A549 (cell line): ENCODE data around the gene ABHD1.

Source experiments
- CTCF ChIP-seq: fragments of >200 bp; sonication (Bioruptor Twin); formaldehyde crosslinking; IDR thresholded peaks from 3 replicates; pipeline ENCODE4 v1.5.1; 2016
- EHF ChIP-seq: fragments of 250-450 bp; sonication (Bioruptor Pico); IDR thresholded peaks from 2 replicates; pipeline ENCODE4 v1.5.0; 2020; ENCODE audit warnings: mild to moderate bottlenecking
- EHMT2 ChIP-seq: fragments of 200-600 bp; sonication (generic); IDR thresholded peaks from 2 replicates; pipeline ENCODE4 v1.6.1; 2016; ENCODE audit warnings: antibody characterized with exemption, low read depth, mild to moderate bottlenecking, moderate library complexity
- ELK1 ChIP-seq: fragments of 150-350 bp; IDR thresholded peaks from 2 replicates; pipeline ENCODE4 v1.6.1; 2014; ENCODE audit warnings: low read depth, mild to moderate bottlenecking, low read length
- EP300 ChIP-seq, 2 experiments: fragments of >200 bp; sonication (Bioruptor Twin); formaldehyde crosslinking; IDR thresholded peaks; 2 replicates in 1 of 2; 3 replicates in 1 of 2; pipeline ENCODE4 v1.6.1; 2016 to 2017
- ESRRA ChIP-seq: fragments of 150-350 bp; IDR thresholded peaks from 2 replicates; pipeline ENCODE4 v1.6.1; 2014; ENCODE audit warnings: mild to moderate bottlenecking, low read length, borderline replicate concordance
- GATA3 ChIP-seq: IDR thresholded peaks from 2 replicates; pipeline ENCODE4 v1.6.1; 2012; ENCODE audit warnings: borderline replicate concordance
- JUNB ChIP-seq: fragments of >200 bp; sonication (Bioruptor Twin); formaldehyde crosslinking; IDR thresholded peaks from 2 replicates; pipeline ENCODE4 v1.6.1; 2016
- MAX ChIP-seq: IDR thresholded peaks from 2 replicates; pipeline ENCODE4 v1.6.1; 2012
- PHF8 ChIP-seq: fragments of 200-600 bp; sonication (generic); IDR thresholded peaks from 2 replicates; pipeline ENCODE4 v1.6.1; 2016; ENCODE audit warnings: low read depth, mild to moderate bottlenecking, antibody characterized with exemption, moderate library complexity, borderline replicate concordance
- RAD21 ChIP-seq, 2 experiments: fragments of >200 bp in 1 of 2; sonication (Bioruptor Twin) in 1 of 2; formaldehyde crosslinking in 1 of 2; IDR thresholded peaks in 1 of 2; conservative IDR thresholded peaks in 1 of 2; 2 replicates in 1 of 2; 3 replicates in 1 of 2; pipeline ENCODE4 v1.6.1; 2012 to 2018; ENCODE audit warnings: inconsistent platforms in 1 of 2

- TF ChIP-seq EHMT2 (no peak), ELK1 (no peak), CTCF (no peak), EP300 (IDR thresholded peaks at IDR 0.05) (no peak), GATA3 (no peak), RAD21 (conservative IDR thresholded peaks at IDR 0.05 in 1 of 2, IDR thresholded peaks at IDR 0.05 in 1 of 2) (no peak), PHF8 (no peak; the same call in 1 of the 2 replicates), JUNB (no peak), MAX (peak; percentile 85), ESRRA (no peak), EHF (CRISPR knock-in tag) (no peak)
These were observed 4.9 kb upstream of the ABHD1 start, which contains the start of gene CGREF1 for GRCh38 chr2:27118525-27119329.
